Anterior cingulate cortex (tissue), 58 donors: Measurements from ENCODE around the gene RPS4Y2.

Source experiments
- DNase-seq, 58 donors: peaks; one replicate each; lab custom pipeline; 2025; lab: John Stamatoyannopoulos, UW

The RPS4Y2 gene

GRCh38 chrY:20817067-20817466 is 61.2 kb downstream of the RPS4Y2 start:
- no peak for DNase-seq
